ENCODE results near the gene QPCTL. TPM values are rescaled to one million over a fixed set of nuclear protein-coding genes. Genes with fewer than 3 reads are reported as not detected.
"Not testable (repeated sequence)": the region's sequence is repeated elsewhere in the genome, so short reads cannot be mapped to it uniquely, and the experiment has no call there.

Gene QPCTL
- polyA plus RNA-seq, 3 donors: 3.9 to 5.4 (median 4.9) TPM

- 94 to 95% (median 94%) methylated on average over 73 to 76 of the region's 76 CpGs for WGBS, 3 donors
- H3K27ac ChIP-seq (ENCODE audit: low read depth, low read length): no peak overlapping the region
These were observed 19.6 kb downstream of the QPCTL start for GRCh38 chr19:45711851-45712698.

GRCh38 chr19:45712699-45713067 lies 20.2 kb downstream of the QPCTL start:
- no peak overlapping the region for H3K27ac ChIP-seq (ENCODE audit: low read depth, low read length)

GRCh38 chr19:45713141-45713540 lies 20.7 kb downstream of the QPCTL start:
- H3K27ac ChIP-seq (ENCODE audit: low read depth, low read length): no peak overlapping the region
- 92 to 93% (median 92%) methylated on average over 15 of the region's 15 CpGs for WGBS, 3 donors

More at GRCh38 chr19:45712699-45713067, 20.2 kb downstream of the QPCTL start:
- 94 to 96% (median 96%) methylated on average over 10 to 25 of the region's 25 CpGs for WGBS, 3 donors

- 90 to 97% (median 91%) methylated on average over 3 of the region's 3 CpGs for WGBS, 3 donors
- H3K27ac ChIP-seq (ENCODE audit: low read depth, low read length): no peak overlapping the region
These were observed 22.7 kb downstream of the QPCTL start for GRCh38 chr19:45715139-45715538.

DNA sequence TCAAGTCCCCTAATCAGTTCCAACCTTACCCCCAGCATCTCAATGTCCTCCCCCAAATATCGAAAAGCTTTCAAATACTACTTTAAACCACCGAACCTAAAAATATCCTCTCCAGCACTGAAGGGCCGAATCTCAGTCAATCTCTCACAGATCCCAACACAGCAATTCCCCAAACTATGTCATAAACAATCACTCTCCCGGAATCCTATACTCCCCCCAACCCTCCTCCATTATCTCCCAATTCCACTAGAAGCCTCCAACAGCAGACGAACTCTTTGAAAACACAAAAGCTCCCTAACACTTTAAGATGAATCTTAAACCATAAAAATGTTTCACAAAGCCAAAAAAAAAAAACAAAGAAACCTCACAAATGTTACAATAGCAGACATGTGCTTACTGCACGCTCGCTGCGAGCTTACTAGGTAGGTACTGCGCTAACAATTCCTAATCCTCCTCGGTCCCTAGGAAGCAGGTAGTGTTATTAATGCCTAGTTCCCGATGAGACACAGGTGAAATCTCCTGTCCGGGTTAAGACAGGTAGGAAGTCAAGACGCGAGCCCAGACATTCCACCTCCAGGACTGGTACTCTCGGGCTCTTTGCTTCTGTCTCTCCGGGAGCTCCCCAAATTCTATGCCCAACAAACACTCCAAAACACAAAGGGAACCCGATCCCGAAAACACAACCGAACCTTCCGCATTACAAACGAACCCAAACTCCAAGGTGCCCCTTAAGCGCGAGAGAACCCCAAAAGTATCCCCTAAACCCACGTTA lies 24.1 kb downstream of the QPCTL start:
- WGBS, 3 donors: 1 to 3% (median 2%) methylated on average over 24 of the region's 24 CpGs
- no peak overlapping the region for H3K27ac ChIP-seq (ENCODE audit: low read depth, low read length)

GRCh38 chr19:45717131-45717982 lies 24.9 kb downstream of the QPCTL start:
- H3K27ac ChIP-seq (ENCODE audit: low read depth, low read length): peak overlapping the region; percentile 34
- 0 to 1% (median 0%) methylated on average over 48 to 51 of the region's 51 CpGs for WGBS, 3 donors

DNA sequence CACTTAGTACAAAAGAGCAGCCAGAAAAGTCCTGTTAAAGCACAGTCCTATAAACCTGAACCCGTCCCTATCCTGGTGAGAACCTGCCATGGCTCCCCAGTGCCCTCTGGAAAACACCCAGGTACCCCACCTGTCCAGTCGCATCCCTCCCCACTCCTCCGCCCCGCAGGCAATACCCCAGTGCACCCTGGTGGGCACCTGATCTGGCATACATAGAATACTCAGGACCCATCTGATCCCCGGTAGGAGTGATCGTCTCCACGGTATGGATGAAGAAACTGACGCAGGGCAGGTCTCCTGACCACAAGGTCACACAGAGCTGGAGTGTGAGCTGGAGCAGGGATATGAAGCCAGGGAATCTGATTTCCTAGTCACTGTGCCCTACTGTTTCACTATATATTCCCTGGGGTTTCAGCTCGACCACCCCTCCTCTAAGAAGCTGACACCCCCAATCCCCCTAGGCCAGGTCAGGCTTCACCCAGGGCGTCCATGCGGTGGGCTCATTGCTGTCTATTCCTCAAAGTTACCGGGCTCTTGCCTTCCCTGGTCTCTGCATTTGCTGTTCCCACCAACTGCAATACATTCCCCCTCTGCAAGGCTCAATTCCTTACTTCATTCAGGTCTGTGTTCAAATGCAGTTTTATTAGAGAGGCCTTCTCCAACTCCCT lies 25.7 kb downstream of the QPCTL start:
- WGBS, 3 donors: 43 to 63% (median 53%) methylated on average over 12 of the region's 12 CpGs

GRCh38 chr19:45720065-45720464 lies 27.6 kb downstream of the QPCTL start:
- 92 to 98% (median 98%) methylated on average over 11 of the region's 11 CpGs for WGBS, 3 donors

More for the DNA sequence above, 25.7 kb downstream of the QPCTL start:
- peak overlapping the region; percentile 59 for H3K27ac ChIP-seq (ENCODE audit: low read depth, low read length)

GRCh38 chr19:45728683-45729082 lies 36.2 kb downstream of the QPCTL start:
- WGBS, 3 donors: 94 to 98% (median 95%) methylated on average over 18 of the region's 18 CpGs

More at GRCh38 chr19:45720065-45720464, 27.6 kb downstream of the QPCTL start:
- not testable (repeated sequence) for H3K27ac ChIP-seq (ENCODE audit: low read depth, low read length)

GRCh38 chr19:45729800-45730290 lies 37.4 kb downstream of the QPCTL start:
- WGBS, 3 donors: 6 to 18% (median 14%) methylated on average over 10 of the region's 10 CpGs

More at GRCh38 chr19:45728683-45729082, 36.2 kb downstream of the QPCTL start:
- H3K27ac ChIP-seq (ENCODE audit: low read depth, low read length): not testable (repeated sequence)

DNA sequence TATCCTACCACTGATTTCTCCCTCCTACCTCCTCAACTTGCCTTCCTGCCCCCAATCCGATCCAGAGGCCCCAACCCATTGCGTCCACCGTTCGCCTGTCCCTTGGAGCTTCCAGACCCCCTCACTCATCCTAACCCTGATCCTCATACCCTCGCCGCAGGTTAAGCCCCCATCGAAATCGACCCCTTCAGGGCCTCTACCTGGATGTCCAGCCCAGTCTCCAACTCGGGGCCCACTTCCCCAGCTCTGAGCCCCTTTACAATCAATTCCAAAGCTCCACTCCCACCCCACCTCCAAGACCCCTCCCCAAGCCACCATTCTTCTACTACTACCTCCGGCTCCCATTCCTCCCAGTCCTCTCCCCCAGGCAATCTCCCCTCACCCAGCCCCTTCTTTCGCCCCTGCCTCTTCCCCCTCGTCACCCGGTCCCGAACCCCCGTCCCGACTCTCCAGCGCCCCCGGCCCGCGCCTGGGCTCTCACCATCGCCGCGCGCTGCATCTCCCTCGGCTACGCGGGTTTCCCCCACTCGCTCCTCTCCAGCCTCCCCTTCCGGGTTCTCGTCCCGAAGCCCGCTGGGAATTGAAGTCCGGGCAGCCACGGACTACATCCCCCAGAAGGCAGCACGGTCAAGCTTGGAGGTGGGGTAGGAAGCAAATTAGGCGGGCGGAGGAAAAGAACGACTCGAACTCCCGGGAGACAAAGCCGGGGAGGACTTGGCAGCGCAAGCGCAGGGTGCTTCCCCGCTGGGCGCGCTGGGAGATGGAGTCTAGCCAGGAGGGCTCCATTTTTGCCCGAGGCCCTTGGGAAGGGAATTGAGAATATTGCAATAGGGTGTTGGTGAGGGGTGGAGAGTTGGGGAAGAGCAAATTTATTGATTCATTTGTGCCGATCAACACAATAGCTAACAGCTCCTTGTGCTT lies 38.2 kb downstream of the QPCTL start, which contains the start of gene FBXO46:
Gene FBXO46 (minus strand): TSS at position 529 of the 921 bp plus-strand sequence. CDS start 17,401 bp downstream, outside the sequence.
- H3K27ac ChIP-seq (ENCODE audit: low read depth, low read length): no peak within 1 kb of the TSS
- 0 to 1% (median 1%) methylated on average over 48 of the region's 48 CpGs for WGBS, 3 donors

More at GRCh38 chr19:45729800-45730290, 37.4 kb downstream of the QPCTL start:
- H3K27ac ChIP-seq (ENCODE audit: low read depth, low read length): no peak overlapping the region

DNA sequence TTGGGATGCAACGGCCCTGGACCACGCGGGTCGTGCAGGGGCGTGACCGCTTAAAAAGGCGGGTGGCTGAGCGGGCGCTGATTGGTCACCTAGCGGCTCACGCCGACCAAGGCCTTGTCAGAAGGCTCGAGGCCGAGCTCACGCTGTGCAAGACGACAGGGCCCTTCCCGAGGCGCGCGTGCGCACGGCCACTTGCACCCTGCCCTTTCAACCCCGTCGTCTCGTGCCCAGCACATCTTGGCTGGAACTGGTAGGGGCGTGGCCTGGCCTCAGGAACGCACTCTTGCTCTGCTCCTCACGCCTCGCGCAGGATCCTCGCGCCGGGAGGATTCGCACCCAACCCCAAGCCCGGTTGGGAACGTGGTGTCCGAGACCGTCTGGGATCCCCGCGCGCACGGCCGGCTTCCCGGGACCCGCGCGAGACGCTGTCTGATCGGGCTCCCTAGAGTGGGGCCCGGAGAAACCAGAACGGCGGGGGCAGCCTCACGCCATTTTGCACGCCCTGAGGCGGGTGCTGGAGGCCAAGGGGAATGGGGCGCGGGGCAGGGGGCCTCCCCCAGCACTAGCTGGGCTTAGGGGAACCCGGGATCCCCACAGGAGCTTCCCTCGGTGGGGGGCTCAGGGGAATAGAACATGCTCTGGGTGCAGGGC lies 40.8 kb downstream of the QPCTL start, which contains the start of gene MEIOSIN:
Gene MEIOSIN (plus strand): TSS at position 280 of the 651 bp plus-strand sequence. CDS start 1,938 bp downstream, outside the sequence.
- no peak within 1 kb of the TSS for H3K27ac ChIP-seq (ENCODE audit: low read depth, low read length)
- 91 to 94% (median 94%) methylated on average over 59 of the region's 59 CpGs for WGBS, 3 donors

DNA sequence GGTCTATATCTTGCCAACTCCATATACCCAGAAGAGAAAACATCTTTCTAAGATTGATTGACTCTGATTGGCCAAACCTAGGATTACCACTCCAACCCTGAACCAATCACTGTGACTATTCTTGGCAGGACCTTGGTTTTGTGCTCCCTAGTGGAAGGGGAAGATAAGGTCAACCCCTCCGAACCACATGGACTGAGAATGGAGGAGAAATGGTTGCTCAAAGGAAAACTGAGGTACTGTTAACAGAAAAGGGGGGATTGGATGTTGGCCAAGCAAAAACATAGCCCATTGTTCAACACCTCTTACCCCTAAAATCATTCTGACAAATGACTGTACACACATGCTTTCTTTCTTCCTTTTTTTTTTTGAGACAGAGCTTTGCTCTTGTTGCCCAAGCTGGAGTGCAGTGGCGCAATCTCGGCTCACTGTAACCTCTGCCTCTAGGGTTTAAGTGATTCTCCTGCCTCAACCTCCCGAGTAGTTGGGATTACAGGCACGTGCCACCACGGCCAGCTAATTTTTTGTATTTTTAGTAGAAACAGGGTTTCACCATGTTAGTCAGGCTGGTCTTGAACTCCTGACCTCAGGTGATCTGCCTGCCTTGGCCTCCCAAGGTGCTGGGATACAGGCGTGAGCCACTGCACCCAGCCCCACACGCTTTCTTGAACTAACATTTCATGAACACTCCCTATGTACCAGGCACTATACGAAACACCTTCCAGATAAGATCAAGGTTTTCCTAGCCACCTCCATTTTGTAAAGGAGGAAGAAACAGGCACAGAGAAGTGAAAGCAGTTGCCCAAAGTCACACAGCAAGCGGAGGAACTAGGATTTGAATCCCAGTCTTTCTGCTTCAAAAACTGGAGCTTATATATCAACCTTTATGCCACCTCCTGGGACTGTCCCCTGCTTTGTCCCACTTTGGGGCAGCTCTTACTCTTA lies 47.3 kb downstream of the QPCTL start:
- WGBS, 3 donors: 72 to 82% (median 73%) methylated on average over 10 of the region's 10 CpGs
- H3K27ac ChIP-seq (ENCODE audit: low read depth, low read length): no peak overlapping the region

DNA sequence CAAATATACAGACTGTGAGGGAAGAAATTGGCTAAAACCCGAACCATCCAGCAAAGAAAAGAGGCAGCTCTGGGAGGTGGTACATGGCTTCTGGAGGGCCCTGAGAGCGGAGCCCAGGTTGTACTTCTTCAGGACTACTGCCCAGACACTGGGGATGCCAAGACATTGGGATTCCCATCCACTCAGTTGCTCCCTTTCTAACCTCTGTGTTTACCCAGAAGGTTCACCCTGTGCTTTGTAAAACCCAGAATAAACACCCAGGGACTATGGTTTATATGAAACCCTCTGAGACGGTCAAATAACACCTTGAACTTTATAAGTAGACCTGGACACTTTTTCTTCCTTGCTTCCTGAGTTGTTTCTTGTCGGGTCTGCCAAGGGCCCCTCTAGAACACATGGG lies 50.5 kb downstream of the QPCTL start:
- WGBS, 3 donors: 71 to 73% (median 72%) methylated on average over 4 of the region's 4 CpGs
- no peak overlapping the region for H3K27ac ChIP-seq (ENCODE audit: low read depth, low read length)

DNA sequence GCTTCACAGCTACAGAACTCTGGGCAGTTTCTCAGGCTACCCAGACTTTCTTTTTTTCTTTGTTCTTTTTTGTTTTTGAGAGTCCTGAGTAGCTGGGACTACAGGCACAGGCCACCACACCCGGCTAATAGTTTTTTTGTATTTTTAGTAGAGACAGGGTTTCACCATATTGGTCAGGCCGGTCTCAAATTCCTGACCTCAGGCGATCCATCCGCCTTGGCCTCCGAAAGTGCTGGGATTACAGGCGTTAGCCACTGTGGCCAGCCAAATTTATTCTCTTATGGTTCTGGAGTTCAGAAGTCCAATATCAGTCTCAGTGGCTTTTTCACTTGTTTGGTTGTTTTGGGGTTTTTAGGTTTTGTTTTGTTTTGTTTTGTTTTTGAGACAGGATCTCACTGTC lies 53.1 kb downstream of the QPCTL start:
- H3K27ac ChIP-seq (ENCODE audit: low read depth, low read length): no peak overlapping the region
- 82 to 93% (median 87%) methylated on average over 6 of the region's 6 CpGs for WGBS, 3 donors
